Cardiac muscle cell (in vitro differentiated cells and primary cell): ENCODE measurements around the gene RTP3. TPM values are rescaled to one million over a fixed set of nuclear protein-coding genes. Genes with fewer than 3 reads are reported as not detected.

Source experiments
- DNase-seq, 2 donors: peaks; one replicate each; pipeline versions ENCODE4 v3.0.0 to v3.0.0-alpha.2; 2010 to 2017; ENCODE audit warnings: low read depth in 1 of 2, low spot score in 1 of 2
- H3K27ac ChIP-seq: fragments of 200-600 bp; sonication (generic); 2 replicates; pipeline ENCODE4 v1.5.1; 2016
- H3K27me3 ChIP-seq: fragments of 200-600 bp; sonication (generic); 2 replicates; pipeline ENCODE4 v1.6.0; 2016; ENCODE audit warnings: control low read depth
- H3K36me3 ChIP-seq: fragments of 200-600 bp; sonication (generic); 2 replicates; pipeline ENCODE4 v1.5.1; 2016; ENCODE audit warnings: control low read depth
- H3K4me1 ChIP-seq: fragments of 200-600 bp; sonication (generic); 2 replicates; pipeline ENCODE4 v1.8.1; 2017; ENCODE audit warnings: low read depth, mild to moderate bottlenecking, mixed run types
- H3K4me3 ChIP-seq: fragments of 200-600 bp; sonication (generic); 2 replicates; pipeline ENCODE4 v1.5.1; 2016; ENCODE audit warnings: mild to moderate bottlenecking
- H3K9me3 ChIP-seq: fragments of 200-600 bp; sonication (generic); 2 replicates; pipeline ENCODE4 v1.5.1; 2017; ENCODE audit warnings: low read depth, mild to moderate bottlenecking, control low read depth
- polyA plus RNA-seq: library from polyadenylated mRNA; unstranded; fragments of >200 nt; fragmentation: Nextera tagmentation; extraction: Ambion mirVana; gene quantifications from 2 replicates; pipeline ENCODE4 v1.2.1, GENCODE V29; 2016
- total RNA-seq: library from RNA; depleted of rRNA; stranded (reverse); fragments of >200 nt; gene quantifications from 2 replicates; pipeline ENCODE4 v1.2.3, GENCODE V29; 2016
- TF ChIP-seq, protein P1 (sequence below): IDR thresholded peaks from 2 replicates; pipeline ENCODE4 v1.5.1; 2012; ENCODE audit warnings: low read depth, mild to moderate bottlenecking, low read length

The RTP3 gene
- total and polyA plus RNA-seq, 2 experiments from 2014 or later: not detected

DNA sequence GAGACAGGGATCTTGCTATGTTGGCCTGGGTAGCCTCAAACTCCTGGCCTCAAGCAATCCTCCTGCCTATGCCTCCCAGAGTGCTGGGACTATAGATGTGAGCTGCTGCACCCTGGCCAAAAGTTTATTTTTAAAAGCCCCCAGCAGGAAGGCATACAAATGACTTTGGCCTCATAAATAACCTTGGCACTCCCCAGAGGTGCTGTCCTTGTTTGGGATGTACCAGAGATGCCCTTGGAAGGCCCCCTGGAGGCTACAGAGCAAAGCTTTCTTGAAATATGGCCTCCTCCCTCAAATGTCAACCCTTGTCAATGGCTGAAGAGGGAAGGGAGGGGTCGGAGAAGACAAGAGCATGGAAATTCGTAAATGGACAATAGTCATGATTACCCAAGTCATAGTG lies 14.0 kb upstream of the RTP3 start:
- H3K4me3 ChIP-seq: no peak overlapping the region
- H3K27me3 ChIP-seq: no peaks in the 10 kb centered on the region
- no peak for DNase-seq
- TF ChIP-seq, protein P1, sequence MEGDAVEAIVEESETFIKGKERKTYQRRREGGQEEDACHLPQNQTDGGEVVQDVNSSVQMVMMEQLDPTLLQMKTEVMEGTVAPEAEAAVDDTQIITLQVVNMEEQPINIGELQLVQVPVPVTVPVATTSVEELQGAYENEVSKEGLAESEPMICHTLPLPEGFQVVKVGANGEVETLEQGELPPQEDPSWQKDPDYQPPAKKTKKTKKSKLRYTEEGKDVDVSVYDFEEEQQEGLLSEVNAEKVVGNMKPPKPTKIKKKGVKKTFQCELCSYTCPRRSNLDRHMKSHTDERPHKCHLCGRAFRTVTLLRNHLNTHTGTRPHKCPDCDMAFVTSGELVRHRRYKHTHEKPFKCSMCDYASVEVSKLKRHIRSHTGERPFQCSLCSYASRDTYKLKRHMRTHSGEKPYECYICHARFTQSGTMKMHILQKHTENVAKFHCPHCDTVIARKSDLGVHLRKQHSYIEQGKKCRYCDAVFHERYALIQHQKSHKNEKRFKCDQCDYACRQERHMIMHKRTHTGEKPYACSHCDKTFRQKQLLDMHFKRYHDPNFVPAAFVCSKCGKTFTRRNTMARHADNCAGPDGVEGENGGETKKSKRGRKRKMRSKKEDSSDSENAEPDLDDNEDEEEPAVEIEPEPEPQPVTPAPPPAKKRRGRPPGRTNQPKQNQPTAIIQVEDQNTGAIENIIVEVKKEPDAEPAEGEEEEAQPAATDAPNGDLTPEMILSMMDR: no peak
- H3K9me3 ChIP-seq: no peaks in the 10 kb centered on the region
- no peaks in the 10 kb centered on the region for H3K36me3 ChIP-seq
- no peak overlapping the region for H3K27ac ChIP-seq
- H3K4me1 ChIP-seq: peaks cover 4% of the 10 kb centered on the region

GRCh38 chr3:46484388-46484787 lies 13.4 kb upstream of the RTP3 start:
- Histone ChIP-seq H3K27me3 (no peaks in the 10 kb centered on the region), H3K4me3 (no peak overlapping the region), H3K4me1 (peaks cover 4% of the 10 kb centered on the region), H3K9me3 (no peaks in the 10 kb centered on the region), H3K36me3 (no peaks in the 10 kb centered on the region), H3K27ac (no peak overlapping the region)
- TF ChIP-seq, protein P1: no peak
- DNase-seq: no peak

- Histone ChIP-seq H3K9me3 (no peaks in the 10 kb centered on the region), H3K4me1 (peaks cover 4% of the 10 kb centered on the region), H3K27me3 (no peaks in the 10 kb centered on the region), H3K27ac (no peak overlapping the region), H3K36me3 (no peaks in the 10 kb centered on the region), H3K4me3 (no peak overlapping the region)
- peak in 1 of 2 donors; percentile 38 for DNase-seq
- TF ChIP-seq, protein P1: no peak
Measured at GRCh38 chr3:46484911-46485778, 12.6 kb upstream of the RTP3 start.

DNA sequence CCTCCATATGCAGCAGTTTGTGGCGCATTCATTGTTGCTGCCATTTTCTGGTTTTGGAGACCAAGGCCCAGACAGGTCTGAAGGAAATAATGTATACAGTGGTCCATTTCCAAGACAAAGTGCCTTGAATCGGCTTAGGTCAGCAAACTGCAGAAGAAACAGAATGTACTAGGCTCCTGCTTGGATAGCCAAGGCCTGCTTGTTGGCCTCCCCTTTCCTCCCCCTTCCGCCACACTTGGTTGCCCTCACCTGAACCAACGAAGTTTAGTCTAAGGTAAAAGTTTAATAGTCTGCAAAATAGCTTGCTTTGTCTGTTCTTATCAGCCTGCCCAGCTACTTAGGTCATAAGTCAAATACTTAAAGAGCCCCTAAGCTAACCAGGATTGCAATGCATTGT lies 12.0 kb upstream of the RTP3 start:
- Histone ChIP-seq H3K4me1 (peaks cover 4% of the 10 kb centered on the region), H3K4me3 (no peak overlapping the region), H3K9me3 (no peaks in the 10 kb centered on the region), H3K36me3 (no peaks in the 10 kb centered on the region), H3K27ac (no peak overlapping the region), H3K27me3 (no peaks in the 10 kb centered on the region)
- TF ChIP-seq, protein P1: no peak
- DNase-seq: no peak

DNA sequence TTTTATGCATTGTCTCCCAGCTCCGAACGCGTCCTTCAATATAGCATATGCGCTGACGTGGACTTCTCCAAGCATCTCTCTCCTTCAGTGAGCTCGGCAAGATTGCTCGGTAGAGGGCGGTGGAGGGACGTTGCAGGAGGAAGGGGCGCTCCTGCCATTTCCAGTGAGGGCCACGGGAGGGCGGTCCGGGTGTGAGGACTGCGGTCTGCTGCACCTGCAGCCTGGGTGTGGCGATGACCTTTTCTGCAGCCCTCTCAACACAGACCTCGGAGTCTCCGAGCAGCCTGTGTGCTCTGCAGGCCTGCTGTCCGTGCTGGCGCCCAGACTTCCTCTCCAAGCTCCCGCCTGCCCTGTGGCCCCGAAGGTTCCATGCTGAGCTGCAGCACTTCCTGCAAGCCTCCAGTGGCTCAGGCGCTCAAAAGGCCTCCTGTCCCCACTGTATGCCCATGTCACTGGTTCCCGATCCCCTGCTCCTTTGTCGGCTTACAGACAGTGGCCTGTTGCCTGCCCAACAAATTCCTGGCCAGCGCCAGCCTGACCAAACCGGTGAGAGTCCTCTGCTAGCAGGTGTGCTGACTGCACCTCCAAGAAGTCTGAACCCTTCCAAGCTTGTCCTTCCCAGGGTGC lies 8.9 kb upstream of the RTP3 start:
- Histone ChIP-seq H3K36me3 (no peaks in the 10 kb centered on the region), H3K27ac (no peak overlapping the region), H3K27me3 (peaks cover 10% of the 10 kb centered on the region), H3K4me3 (no peak overlapping the region), H3K4me1 (peaks cover 4% of the 10 kb centered on the region), H3K9me3 (no peaks in the 10 kb centered on the region)
- DNase-seq: peak; percentile 88 to 95
- TF ChIP-seq, protein P1: peak; percentile 100
